Measurements from ENCODE around the gene SERGEF.

Gene SERGEF

GRCh38 chr11:17781221-17781620, 231.6 kb downstream of the SERGEF start:
- no peak for DNase-seq

GRCh38 chr11:17780668-17781067, 232.2 kb downstream of the SERGEF start:
- no peak for DNase-seq

GRCh38 chr11:17779861-17780594, 232.8 kb downstream of the SERGEF start:
- DNase-seq, result no peak

GRCh38 chr11:17778956-17779860, 233.6 kb downstream of the SERGEF start:
- DNase-seq, result no peak

GRCh38 chr11:17778352-17778751, 234.5 kb downstream of the SERGEF start:
- no peak for DNase-seq

- no peak for DNase-seq
Observed at GRCh38 chr11:17777738-17778091, 235.1 kb downstream of the SERGEF start.

- no peak for DNase-seq
Observed at GRCh38 chr11:17777086-17777737, 235.6 kb downstream of the SERGEF start.

GRCh38 chr11:17776212-17776875, 236.5 kb downstream of the SERGEF start:
- DNase-seq, result no peak

- no peak for DNase-seq
Observed at GRCh38 chr11:17775507-17776211, 237.2 kb downstream of the SERGEF start.

- no peak for DNase-seq
Observed at GRCh38 chr11:17775035-17775348, 237.9 kb downstream of the SERGEF start.

- no peak for DNase-seq
Observed at GRCh38 chr11:17774232-17775034, 238.4 kb downstream of the SERGEF start.

GRCh38 chr11:17773674-17774073, 239.2 kb downstream of the SERGEF start:
- DNase-seq, result no peak

- no peak for DNase-seq
Observed at GRCh38 chr11:17772704-17773600, 239.9 kb downstream of the SERGEF start.

- DNase-seq, result no peak
Observed at GRCh38 chr11:17771841-17772401, 240.9 kb downstream of the SERGEF start.

- no peak for DNase-seq
Observed at GRCh38 chr11:17771415-17771814, 241.4 kb downstream of the SERGEF start.

GRCh38 chr11:17770917-17771316, 241.9 kb downstream of the SERGEF start:
- no peak for DNase-seq

GRCh38 chr11:17770048-17770652, 242.7 kb downstream of the SERGEF start:
- DNase-seq, result no peak

- DNase-seq, result no peak
Observed at GRCh38 chr11:17769218-17769617, 243.6 kb downstream of the SERGEF start.

- no peak for DNase-seq
Observed at GRCh38 chr11:17768547-17768946, 244.3 kb downstream of the SERGEF start.

GRCh38 chr11:17767914-17768313, 244.9 kb downstream of the SERGEF start:
- DNase-seq, result no peak

Measured in amniotic stem cell (primary cell).